A673 (cell line): ENCODE measurements around the gene ADTRP. TPM values are rescaled to one million over a fixed set of nuclear protein-coding genes. Genes with fewer than 3 reads are reported as not detected.

Experiments
- BruUV-seq: library from RNA; stranded (reverse); fragments of 400-500 nt; replicated peaks from 2 replicates; lab custom pipeline; 2021; lab: Mats Ljungman, UMichigan
- CTCF ChIA-PET: fragments of 300-600 bp; sonication (Branson Sonifier 250); formaldehyde crosslinking; loops from one replicate; lab custom pipeline; 2022; ENCODE audit warnings: antibody characterized with exemption; lab: Charles Lee
- POLR2A ChIA-PET: fragments of 300-600 bp; sonication (Branson Sonifier 250); formaldehyde crosslinking; loops from one replicate; lab custom pipeline; 2022; ENCODE audit warnings: antibody characterized with exemption; ENCODE audit not compliant: low non-redundant PET; lab: Charles Lee
- DNase-seq: peaks from one replicate; pipeline ENCODE4 v3.0.0-alpha.2; 2015; ENCODE audit warnings: low spot score
- H3K27ac ChIP-seq: fragments of 200-600 bp; sonication (generic); 2 replicates; pipeline ENCODE4 v1.5.1; 2016; ENCODE audit warnings: mixed run types, low read depth, mild to moderate bottlenecking, mixed read lengths, antibody characterized with exemption, low read length; ENCODE audit not compliant: poor library complexity, severe bottlenecking
- H3K27me3 ChIP-seq: fragments of 200-600 bp; sonication (generic); replicated peaks from 2 replicates; pipeline ENCODE4 v1.6.1; 2017; ENCODE audit warnings: mixed run types, low read depth, mild to moderate bottlenecking, mixed read lengths, antibody characterized with exemption, low read length; ENCODE audit not compliant: insufficient read depth, poor library complexity
- H3K36me3 ChIP-seq: fragments of 200-600 bp; sonication (generic); 2 replicates; pipeline ENCODE4 v1.6.1; 2016; ENCODE audit warnings: mixed run types, mild to moderate bottlenecking, mixed read lengths, antibody characterized with exemption, low read length; ENCODE audit not compliant: insufficient read depth, poor library complexity, severe bottlenecking
- H3K4me1 ChIP-seq: fragments of 200-600 bp; sonication (generic); 2 replicates; pipeline ENCODE4 v1.6.1; 2017; ENCODE audit warnings: mixed run types, mild to moderate bottlenecking, mixed read lengths, antibody characterized with exemption, low read length; ENCODE audit not compliant: insufficient read depth, poor library complexity, severe bottlenecking
- H3K4me3 ChIP-seq: fragments of 200-600 bp; sonication (generic); 2 replicates; pipeline ENCODE4 v1.5.1; 2016; ENCODE audit warnings: low read depth, mixed run types, mild to moderate bottlenecking, mixed read lengths, low read length; ENCODE audit not compliant: poor library complexity, severe bottlenecking
- H3K9me3 ChIP-seq: fragments of 200-600 bp; sonication (generic); 2 replicates; pipeline ENCODE4 v1.6.1; 2016; ENCODE audit warnings: mixed run types, low read depth, mild to moderate bottlenecking, mixed read lengths, antibody characterized with exemption, low read length; ENCODE audit not compliant: poor library complexity, severe bottlenecking
- CTCF ChIP-seq: fragments of 300-800, 200-600 bp; sonication (generic); conservative IDR thresholded peaks from 2 replicates; pipeline ENCODE4 v1.5.1; 2017; ENCODE audit warnings: low read depth, mild to moderate bottlenecking, antibody characterized with exemption, low read length, moderate library complexity, mixed read lengths
- EZH2 ChIP-seq: fragments of 200-600 bp; sonication (generic); IDR thresholded peaks from 2 replicates; pipeline ENCODE4 v1.6.1; 2017; ENCODE audit warnings: borderline replicate concordance, low read depth, mild to moderate bottlenecking, mixed read lengths, antibody characterized with exemption, low read length; ENCODE audit not compliant: poor library complexity, severe bottlenecking
- intact Hi-C: fragments of 100-400 bp; cut with micrococcal nuclease; formaldehyde crosslinking; loops from one replicate; pipeline ENCODE4 v1.10.0; 2022; ENCODE audit not compliant: unreplicated experiment
- total RNA-seq: library from RNA; stranded (reverse); gene quantifications from 2 replicates; pipeline ENCODE4 v1.2.3, GENCODE V29; 2021

ADTRP gene
- total RNA-seq, 1 experiment from 2014 or later = not detected

GRCh38 chr6:11727998-11728961, 50.3 kb downstream of the ADTRP start:
- no peaks in the 10 kb centered on the region for H3K36me3 ChIP-seq
- no peaks in the 10 kb centered on the region for H3K4me1 ChIP-seq
- no peak overlapping the region for H3K27ac ChIP-seq
- H3K4me3 ChIP-seq = no peak overlapping the region
- intact Hi-C loops = no loop called here
- H3K9me3 ChIP-seq = no peaks in the 10 kb centered on the region
- CTCF ChIA-PET = no interaction called here
- no TSS peak for BruUV-seq
- POLR2A ChIA-PET = no interaction called here
- TF ChIP-seq CTCF (no peak), EZH2 (no peak)
- H3K27me3 ChIP-seq = peaks cover 80% of the 10 kb centered on the region
- DNase-seq = no peak

GRCh38 chr6:11727346-11727997, 51.1 kb downstream of the ADTRP start:
- H3K9me3 ChIP-seq = no peaks in the 10 kb centered on the region
- no peak for DNase-seq
- H3K4me3 ChIP-seq = no peak overlapping the region
- no TSS peak for BruUV-seq
- peaks cover 80% of the 10 kb centered on the region for H3K27me3 ChIP-seq
- POLR2A ChIA-PET = no interaction called here
- no peak for TF ChIP-seq CTCF
- intact Hi-C loops = no loop called here
- CTCF ChIA-PET = no interaction called here
- no peaks in the 10 kb centered on the region for H3K4me1 ChIP-seq
- no peaks in the 10 kb centered on the region for H3K36me3 ChIP-seq
- H3K27ac ChIP-seq = no peak overlapping the region

- intact Hi-C loops = no loop called here
- H3K4me1 ChIP-seq = no peaks in the 10 kb centered on the region
- ChIA-PET CTCF (no interaction called here), POLR2A (no interaction called here)
- no peak for TF ChIP-seq EZH2
- TF ChIP-seq CTCF = no peak
- H3K27ac ChIP-seq = no peak overlapping the region
- no peaks in the 10 kb centered on the region for H3K9me3 ChIP-seq
- BruUV-seq = no TSS peak
- no peak for DNase-seq
- H3K4me3 ChIP-seq = no peak overlapping the region
- no peaks in the 10 kb centered on the region for H3K36me3 ChIP-seq
- H3K27me3 ChIP-seq = peaks cover 81% of the 10 kb centered on the region
These were observed 54.3 kb downstream of the ADTRP start for GRCh38 chr6:11724286-11724685.
